Renal cortex interstitium (tissue), 11 donors: ENCODE results near the gene CDK5R2. TPM values are rescaled to one million over a fixed set of nuclear protein-coding genes. Genes with fewer than 3 reads are reported as not detected.
A peak's percentile ranks its signal among the peaks of the same experiment; 100 is the strongest.

ENCODE experiments used
- DNase-seq, 11 donors: peaks; one replicate each; pipeline ENCODE4 v3.0.0-alpha.2; 2013; ENCODE audit warnings: low read depth in 9 of 11, low spot score in 4 of 11; ENCODE audit errors: extremely low read depth in 1 of 11
- polyA plus RNA-seq, 3 donors: library from polyadenylated mRNA; unstranded; fragments of 120-200 nt; gene quantifications; one replicate each; pipeline ENCODE4 v1.2.1, GENCODE V29; 2013; ENCODE audit not compliant: insufficient read length in 3 of 3

The CDK5R2 gene
- polyA plus RNA-seq, 3 donors: 0.07 TPM; not detected in 2

- no peak for DNase-seq
These were observed 39.8 kb downstream of the CDK5R2 start for GRCh38 chr2:218999021-218999880.

GRCh38 chr2:218999881-219000568 lies 40.6 kb downstream of the CDK5R2 start:
- no peak for DNase-seq

GRCh38 chr2:219000569-219000960 lies 41.1 kb downstream of the CDK5R2 start:
- DNase-seq: no peak

GRCh38 chr2:219001100-219001576 lies 41.7 kb downstream of the CDK5R2 start:
- no peak for DNase-seq

GRCh38 chr2:219001577-219002394 lies 42.3 kb downstream of the CDK5R2 start:
- no peak for DNase-seq

- DNase-seq: peak in 2 of 11 donors; percentile 34 to 35
These were observed 43.2 kb downstream of the CDK5R2 start for GRCh38 chr2:219002395-219003266.

- DNase-seq: no peak
These were observed 43.8 kb downstream of the CDK5R2 start for GRCh38 chr2:219003267-219003634.

- DNase-seq: no peak
These were observed 44.5 kb downstream of the CDK5R2 start for GRCh38 chr2:219003979-219004378.

- DNase-seq: no peak
These were observed 49.8 kb downstream of the CDK5R2 start for GRCh38 chr2:219009294-219009693.

GRCh38 chr2:219010162-219010756 lies 50.8 kb downstream of the CDK5R2 start:
- no peak for DNase-seq

- no peak for DNase-seq
These were observed 51.4 kb downstream of the CDK5R2 start for GRCh38 chr2:219010873-219011272.

Other genes starting within 250 kb of the CDK5R2 start
- 10 to 100 TPM; 30.9 to 43.7 (median 34.0) TPM for gene TTLL4, start 248.8 kb upstream of the CDK5R2 start, polyA plus RNA-seq
- gene CYP27A1, start 177.5 kb upstream of the CDK5R2 start, polyA plus RNA-seq: 10 to 100 TPM; 42.8 to 61.9 (median 49.1) TPM
- gene PRKAG3, start 127.9 kb upstream of the CDK5R2 start, polyA plus RNA-seq: under 1 TPM in 2 of 3 donors, not detected in 1; 0.04 to 0.11 TPM
- gene WNT6, start 99.9 kb upstream of the CDK5R2 start, polyA plus RNA-seq: under 1 TPM; 0.11 to 0.50 (median 0.39) TPM
- 1 to 10 TPM in 1 of 3 donors, under 1 TPM in 2; 0.67 to 1.8 (median 0.75) TPM for gene WNT10A, start 78.8 kb upstream of the CDK5R2 start, polyA plus RNA-seq
- gene FEV, start 25.5 kb downstream of the CDK5R2 start, polyA plus RNA-seq: under 1 TPM in 2 of 3 donors, not detected in 1; 0.14 TPM
- gene CRYBA2, start 33.8 kb downstream of the CDK5R2 start, polyA plus RNA-seq: not detected
- under 1 TPM; 0.11 to 0.37 (median 0.36) TPM for gene CFAP65, start 81.8 kb downstream of the CDK5R2 start, polyA plus RNA-seq
- gene IHH, start 101.3 kb downstream of the CDK5R2 start, polyA plus RNA-seq: 1 to 10 TPM; 1.3 to 2.8 (median 2.0) TPM
- 10 to 100 TPM; 16.7 to 21.4 (median 17.0) TPM for gene NHEJ1, start 201.1 kb downstream of the CDK5R2 start, polyA plus RNA-seq
- 10 to 100 TPM; 17.6 to 35.0 (median 22.7) TPM for gene SLC23A3, start 210.4 kb downstream of the CDK5R2 start, polyA plus RNA-seq
- 10 to 100 TPM; 61.4 to 71.9 (median 68.9) TPM for gene CNPPD1, start 217.3 kb downstream of the CDK5R2 start, polyA plus RNA-seq
- 100 to 1,000 TPM; 111 to 116 (median 116) TPM for gene RETREG2, start 218.6 kb downstream of the CDK5R2 start, polyA plus RNA-seq
- gene ZFAND2B, start 247.1 kb downstream of the CDK5R2 start, polyA plus RNA-seq: 10 to 100 TPM; 36.1 to 50.4 (median 43.0) TPM